ENCODE results near the gene C1orf35.

GRCh38 chr1:228075801-228076271, 27.3 kb downstream of the C1orf35 start:
- no peak for TF ChIP-seq CTCF (conservative IDR thresholded peaks at IDR 0.05; ENCODE audit: low read depth, low read length)
- TF ChIP-seq EZH2 (IDR thresholded peaks at IDR 0.05; ENCODE audit: low read length, unreplicated experiment): no peak
- TF ChIP-seq EZH2phosphoT487 (IDR thresholded peaks at IDR 0.05; ENCODE audit: borderline replicate concordance, low read length): no peak

Measured in PC-3 (cell line).